Keratinocyte (primary cell): ENCODE measurements around the gene TAC1.

ENCODE experiments used
- EZH2 ChIP-seq: IDR thresholded peaks from one replicate; pipeline ENCODE4 v1.6.1; 2012; ENCODE audit warnings: inconsistent platforms, mild to moderate bottlenecking, low read length, moderate library complexity
- TF ChIP-seq, protein P1 (sequence below), 3 experiments: IDR thresholded peaks in 1 of 3; conservative IDR thresholded peaks in 1 of 3; optimal IDR thresholded peaks in 1 of 3; 2 replicates in 2 of 3; 3 replicates in 1 of 3; pipeline versions ENCODE3 to v1.5.1; 2011; ENCODE audit warnings: low read length in 3 of 3, mild to moderate bottlenecking in 3 of 3, moderate library complexity in 2 of 3, control low read depth in 1 of 3, inconsistent platforms in 1 of 3; ENCODE audit not compliant: insufficient read depth in 2 of 3; ENCODE audit errors: extremely low read depth in 1 of 3

DNA sequence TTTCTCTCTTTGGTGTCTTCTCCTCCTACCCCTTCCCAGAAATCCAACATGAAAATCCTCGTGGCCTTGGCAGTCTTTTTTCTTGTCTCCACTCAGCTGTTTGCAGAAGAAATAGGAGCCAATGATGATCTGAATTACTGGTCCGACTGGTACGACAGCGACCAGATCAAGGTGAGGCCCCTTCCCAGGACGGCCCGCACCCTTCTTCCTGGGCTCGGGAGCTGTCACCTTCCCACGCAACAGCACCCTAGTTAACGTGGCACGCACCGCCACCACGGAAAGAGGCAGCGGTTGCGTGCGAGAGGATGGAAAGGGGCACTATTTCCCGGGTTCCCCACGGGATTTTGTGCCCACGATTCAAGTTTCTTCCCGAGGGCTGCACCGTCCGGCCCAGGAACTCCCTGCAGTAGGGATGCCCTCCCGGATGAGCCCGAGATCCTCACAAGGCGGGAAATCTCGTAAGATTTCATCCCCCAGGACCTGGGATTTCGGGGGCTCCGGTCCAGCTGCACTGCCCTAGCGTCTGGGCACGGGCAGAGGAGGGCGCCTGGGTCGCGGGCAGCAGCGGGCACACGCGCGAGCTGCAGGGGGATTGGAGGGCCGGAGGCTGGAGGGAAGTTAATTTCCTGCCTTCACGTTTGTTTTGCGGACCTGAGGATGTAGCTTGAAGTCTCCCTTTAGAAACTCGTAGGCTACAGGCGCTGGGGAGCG lies 834 bp downstream of the TAC1 start:
- TF ChIP-seq, protein P1, sequence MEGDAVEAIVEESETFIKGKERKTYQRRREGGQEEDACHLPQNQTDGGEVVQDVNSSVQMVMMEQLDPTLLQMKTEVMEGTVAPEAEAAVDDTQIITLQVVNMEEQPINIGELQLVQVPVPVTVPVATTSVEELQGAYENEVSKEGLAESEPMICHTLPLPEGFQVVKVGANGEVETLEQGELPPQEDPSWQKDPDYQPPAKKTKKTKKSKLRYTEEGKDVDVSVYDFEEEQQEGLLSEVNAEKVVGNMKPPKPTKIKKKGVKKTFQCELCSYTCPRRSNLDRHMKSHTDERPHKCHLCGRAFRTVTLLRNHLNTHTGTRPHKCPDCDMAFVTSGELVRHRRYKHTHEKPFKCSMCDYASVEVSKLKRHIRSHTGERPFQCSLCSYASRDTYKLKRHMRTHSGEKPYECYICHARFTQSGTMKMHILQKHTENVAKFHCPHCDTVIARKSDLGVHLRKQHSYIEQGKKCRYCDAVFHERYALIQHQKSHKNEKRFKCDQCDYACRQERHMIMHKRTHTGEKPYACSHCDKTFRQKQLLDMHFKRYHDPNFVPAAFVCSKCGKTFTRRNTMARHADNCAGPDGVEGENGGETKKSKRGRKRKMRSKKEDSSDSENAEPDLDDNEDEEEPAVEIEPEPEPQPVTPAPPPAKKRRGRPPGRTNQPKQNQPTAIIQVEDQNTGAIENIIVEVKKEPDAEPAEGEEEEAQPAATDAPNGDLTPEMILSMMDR (optimal IDR thresholded peaks at IDR 0.05 in 1 of 3, IDR thresholded peaks at IDR 0.05 in 1 of 3, conservative IDR thresholded peaks at IDR 0.05 in 1 of 3; ENCODE audit: extremely low read depth in 1 of 3, insufficient read depth in 2 of 3, low read length in 3 of 3) = no peak
- peak; percentile 66 for TF ChIP-seq EZH2
